ENCODE results near the gene FAM120B. TPM values are rescaled to one million over a fixed set of nuclear protein-coding genes. Genes with fewer than 3 reads are reported as not detected.

Gene FAM120B
- polyA plus RNA-seq, 4 donors = 33.4 to 40.2 (median 38.0) TPM

DNA sequence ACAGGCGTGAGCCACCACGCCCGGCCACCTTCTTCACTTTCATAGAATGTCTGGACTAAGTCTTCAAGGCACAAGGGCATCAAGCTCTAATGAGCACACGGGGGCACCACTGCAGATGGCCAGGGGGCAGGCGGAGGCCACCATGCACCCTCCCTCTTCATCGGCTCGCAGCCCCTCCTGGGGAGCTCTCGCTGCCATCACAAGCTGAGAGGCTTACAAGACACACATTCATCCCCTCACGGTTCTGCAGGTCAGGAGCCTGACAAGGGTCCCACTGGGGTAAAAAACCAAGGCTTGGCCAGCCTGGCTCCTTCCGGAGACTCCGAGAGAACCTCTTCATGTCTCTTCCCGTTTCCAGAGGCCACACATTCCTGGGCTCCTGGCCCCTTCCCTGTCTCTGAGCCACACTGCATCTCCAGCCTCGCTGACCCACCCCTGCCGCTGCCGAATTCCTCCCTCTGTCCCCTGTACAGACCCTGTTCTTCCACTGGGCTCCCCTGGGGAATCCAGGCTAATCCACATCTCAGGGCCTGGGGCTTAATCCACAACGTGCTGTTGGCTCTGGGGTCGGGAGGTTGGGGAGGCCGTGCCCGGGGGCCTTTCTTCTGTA is 35.5 kb upstream of the FAM120B start:
- no peak for DNase-seq (ENCODE audit: low read depth in 4 of 4, low spot score in 2 of 4)

DNA sequence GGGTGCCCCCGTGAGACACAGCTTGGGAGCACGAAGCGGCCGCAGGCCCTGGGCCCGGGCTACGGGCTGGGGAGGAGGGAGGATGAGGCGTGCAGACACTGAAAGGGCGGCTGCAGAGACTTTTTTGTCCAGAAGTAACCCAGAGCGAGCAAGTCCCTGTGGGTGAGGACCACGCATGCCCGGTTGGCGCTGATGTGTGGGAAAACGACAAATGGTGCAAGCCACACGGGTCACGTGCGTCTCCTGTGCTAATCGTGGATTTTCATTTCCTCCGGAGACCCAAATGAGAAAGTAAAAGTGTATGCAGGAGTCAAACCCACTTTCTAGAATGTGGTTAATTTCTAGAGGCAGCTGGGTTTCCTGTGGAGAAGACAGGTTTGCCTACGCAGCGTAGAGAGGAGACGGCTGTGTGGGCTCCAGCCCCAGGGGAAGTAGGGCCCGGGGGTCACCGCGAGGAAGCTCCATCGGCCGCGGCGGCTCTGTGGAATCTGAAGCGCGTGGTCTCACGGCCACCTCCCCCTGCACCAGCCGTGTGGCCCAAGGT is 34.7 kb upstream of the FAM120B start:
- DNase-seq (ENCODE audit: low read depth in 4 of 4, low spot score in 2 of 4) = no peak

DNA sequence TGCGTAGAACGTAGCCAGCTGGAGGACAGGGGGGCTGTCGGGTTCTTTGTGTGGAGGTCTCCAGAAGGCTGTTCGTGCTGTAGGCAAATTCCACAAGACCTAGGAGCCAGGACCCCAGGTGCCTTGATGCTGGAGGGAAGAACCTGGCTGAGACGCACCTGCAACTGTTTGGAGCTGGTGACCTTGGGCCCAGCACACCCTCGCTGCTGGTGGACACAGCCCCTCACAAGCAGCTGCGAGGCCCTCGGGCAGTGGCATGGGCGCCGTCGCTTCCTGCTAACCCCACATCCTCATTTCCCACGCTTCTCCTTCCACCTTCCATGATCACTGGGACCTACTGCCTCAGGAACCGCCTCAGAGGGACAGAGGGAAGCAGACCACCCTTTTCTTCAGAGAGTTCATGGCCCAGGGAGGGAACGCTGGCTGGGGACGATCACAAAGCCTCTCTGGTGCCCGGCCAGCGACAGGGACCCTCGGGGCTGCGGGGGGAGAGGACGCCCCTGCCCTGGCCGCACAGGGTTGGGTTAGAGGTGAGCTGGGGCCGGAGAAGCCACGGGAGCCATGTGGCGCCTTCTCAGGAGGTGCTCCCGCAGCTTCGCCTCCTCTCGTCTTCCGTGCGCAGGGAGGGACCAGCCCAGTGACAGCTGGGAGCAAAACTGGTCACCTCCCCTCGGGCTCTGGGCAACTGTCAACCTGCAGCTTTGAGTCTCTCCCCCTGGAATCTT is 34.1 kb upstream of the FAM120B start:
- no peak for DNase-seq (ENCODE audit: low read depth in 4 of 4, low spot score in 2 of 4)

DNA sequence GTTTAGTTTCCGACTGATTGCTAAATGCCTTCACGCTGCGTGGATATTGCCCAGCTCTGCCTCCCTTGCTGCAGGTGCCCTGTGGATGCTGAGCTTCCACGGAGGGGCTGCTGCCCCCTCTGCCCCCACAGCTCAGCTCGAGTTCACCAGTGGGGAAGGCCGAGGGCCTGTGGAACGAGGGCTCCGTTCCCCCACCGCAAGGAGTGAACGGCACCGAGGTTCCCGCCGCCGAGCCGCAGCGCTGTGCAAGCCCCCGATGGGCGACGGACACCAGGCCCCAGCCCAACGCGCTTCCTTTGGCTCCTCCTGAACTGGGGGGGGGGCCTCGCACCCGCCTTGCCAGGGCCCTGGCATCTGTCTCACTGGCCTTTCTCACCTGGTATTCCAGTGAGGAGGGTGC is 33.4 kb upstream of the FAM120B start:
- no peak for DNase-seq (ENCODE audit: low read depth in 4 of 4, low spot score in 2 of 4)

DNA sequence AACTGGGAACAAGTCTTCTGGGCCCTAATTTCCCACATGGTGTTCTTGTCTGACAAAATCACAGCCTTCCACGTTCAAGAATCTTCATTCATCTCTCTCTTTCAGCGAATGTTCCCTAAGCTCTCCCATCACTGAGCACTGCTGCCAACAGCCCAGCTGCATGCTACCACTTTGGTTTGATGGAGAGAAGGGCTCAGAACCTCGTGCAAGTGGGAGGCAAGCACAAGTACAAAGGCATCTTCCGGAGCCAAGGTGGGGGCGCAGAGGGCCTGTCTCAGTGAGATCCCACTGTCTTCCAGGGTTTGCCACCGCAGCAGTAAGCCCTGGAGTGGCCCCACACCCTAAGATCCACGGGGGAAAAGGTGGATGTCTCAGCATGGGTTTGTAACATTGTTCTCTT is 32.9 kb upstream of the FAM120B start:
- DNase-seq (ENCODE audit: low read depth in 4 of 4, low spot score in 2 of 4) = no peak

DNA sequence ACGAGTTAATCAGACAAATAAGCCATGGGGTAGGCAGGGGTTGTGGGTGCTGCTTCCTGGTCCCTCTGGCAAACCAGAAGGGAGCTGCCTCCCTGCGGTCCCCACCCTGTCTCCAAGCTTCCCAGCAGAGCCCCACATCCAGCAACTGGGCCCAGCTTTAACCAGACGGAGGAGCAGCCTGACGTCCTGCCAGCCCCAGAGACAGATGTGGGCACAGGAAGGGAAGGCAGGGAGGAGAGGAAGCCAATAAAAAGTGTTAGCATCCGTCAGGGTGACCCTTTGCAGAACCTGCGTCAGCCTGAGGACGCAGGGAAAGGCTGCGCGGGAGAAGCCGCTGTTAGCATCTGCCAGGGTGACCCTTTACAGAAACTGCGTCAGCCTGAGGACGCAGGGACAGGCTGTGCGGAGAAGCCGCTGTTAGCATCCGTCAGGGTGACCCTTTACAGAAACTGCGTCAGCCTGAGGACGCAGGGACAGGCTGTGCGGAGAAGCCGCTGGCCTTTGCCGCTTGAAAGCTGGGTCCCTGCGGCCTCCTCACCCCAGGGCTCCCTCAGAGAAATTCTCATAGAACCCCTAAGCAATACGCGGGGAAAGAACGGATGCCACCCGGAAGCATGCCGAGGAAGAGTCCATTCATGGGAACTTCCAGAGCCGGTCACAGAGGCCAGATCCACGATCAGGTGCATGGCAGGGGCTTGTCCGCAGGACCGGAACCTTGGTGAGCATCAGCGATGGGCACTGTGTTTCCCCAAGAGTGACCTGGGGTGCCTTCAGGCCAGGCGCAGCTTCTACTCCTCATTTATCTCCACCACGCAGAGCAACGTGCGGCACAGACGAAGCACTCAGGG is 31.6 kb upstream of the FAM120B start:
- no peak for DNase-seq (ENCODE audit: low read depth in 4 of 4, low spot score in 2 of 4)

DNA sequence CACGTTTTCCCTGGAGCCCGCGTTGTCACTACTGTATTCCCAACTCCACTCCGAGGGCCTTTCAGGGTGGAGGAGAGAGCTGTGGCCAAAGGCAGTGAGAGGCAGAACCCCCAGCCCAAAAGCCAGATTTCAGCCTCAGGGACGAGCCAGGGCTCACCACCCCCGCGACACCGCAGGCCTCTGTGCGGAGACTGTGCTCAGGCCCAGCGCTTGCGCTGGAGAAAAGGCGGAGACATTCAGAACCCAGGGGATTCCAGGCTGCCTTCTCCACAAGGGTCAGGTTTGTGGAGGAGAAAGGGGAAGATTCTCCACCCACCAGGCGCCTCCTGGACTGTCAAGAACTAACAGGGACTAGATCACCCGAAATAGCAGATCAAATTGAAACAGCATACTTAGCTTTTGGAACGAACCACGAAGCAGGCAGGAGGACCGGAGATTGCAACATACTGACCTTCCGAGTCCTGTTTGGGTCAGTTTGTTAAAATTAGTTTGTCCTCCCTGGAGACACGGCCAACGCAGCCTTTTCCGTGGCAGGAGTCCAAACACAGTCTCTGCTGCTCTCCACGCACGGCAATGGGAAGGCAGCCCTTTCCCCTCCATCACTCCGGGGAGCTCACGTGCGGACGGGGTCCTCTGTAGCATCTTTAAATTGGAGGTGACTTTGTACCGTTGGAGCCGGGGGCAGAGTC is 30.0 kb upstream of the FAM120B start:
- no peak for DNase-seq (ENCODE audit: low read depth in 4 of 4, low spot score in 2 of 4)

DNA sequence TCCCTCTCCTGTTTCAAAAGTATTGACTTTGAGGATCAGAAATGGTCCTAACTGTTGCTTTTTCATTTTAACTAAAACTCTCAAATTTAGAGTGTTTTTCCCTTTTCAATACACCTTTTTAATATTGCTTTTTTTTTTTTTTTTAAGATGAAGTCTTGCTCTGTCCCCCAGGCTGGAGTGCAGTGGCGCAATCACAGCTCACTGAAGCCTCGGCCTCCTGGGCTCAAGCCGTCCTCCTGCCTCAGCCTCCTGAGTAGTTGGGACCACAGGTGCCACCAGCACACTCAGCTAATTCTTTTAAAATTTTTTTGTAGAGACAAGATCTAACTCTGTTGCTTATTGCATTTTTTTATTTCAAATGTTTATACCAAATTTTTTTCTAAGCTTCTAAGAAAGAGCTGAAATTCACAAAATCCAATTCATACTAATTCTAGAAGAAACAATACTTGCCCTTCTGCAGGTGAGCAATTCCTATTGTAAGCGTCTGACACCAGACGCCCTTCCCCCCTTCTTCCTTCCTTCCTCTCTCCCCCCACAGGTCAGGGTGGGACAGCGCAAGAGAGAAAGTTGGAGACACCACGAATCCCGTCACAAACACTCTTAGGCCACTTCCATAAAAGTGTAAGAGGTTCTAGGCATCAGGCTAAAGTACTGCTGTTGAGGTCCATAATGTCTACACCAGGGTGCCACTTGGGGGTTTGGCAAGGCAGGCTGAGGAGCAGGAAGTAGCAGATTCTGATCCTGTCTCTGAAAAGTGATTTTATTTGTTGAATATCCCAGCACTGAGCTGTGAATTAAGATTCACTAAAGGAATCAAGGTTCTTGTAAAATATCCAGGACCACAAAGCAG is 28.4 kb upstream of the FAM120B start:
- no peak for DNase-seq (ENCODE audit: low read depth in 4 of 4, low spot score in 2 of 4)

DNA sequence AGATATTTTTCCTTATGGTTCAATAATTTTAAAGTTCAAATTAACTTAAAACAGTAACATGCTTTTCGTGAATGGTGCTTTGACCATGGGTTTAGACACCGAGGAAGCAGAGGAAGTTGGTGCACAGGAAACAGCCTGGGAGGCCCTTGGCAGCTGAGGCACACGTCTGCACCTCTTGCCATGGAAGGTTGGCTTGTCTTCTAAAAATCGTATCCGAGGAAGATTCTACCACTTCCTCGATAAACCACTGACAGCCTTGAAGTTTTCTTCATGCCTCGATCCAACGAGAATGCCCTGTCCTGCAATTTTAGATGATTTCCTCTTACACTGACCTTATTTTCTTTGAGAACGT is 27.8 kb upstream of the FAM120B start:
- no peak for DNase-seq (ENCODE audit: low read depth in 4 of 4, low spot score in 2 of 4)

DNA sequence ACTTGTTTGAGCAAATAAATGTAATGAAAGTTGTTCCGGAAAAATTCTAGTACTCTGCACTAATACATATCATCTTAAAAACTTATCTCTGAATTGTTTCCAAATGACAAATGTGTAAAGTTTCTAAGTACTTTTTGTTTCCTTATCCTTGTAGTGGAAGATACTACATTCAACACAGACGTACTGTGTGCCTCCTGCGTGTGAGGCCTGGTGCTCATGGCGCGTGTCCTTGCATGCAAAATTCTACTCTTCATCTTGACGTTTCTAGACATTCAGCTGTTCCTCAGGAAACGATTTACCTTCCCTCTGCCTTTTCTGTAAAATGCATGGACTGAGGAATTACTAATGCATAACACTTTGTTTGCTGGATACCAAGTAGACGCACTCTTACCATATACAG is 27.1 kb upstream of the FAM120B start:
- DNase-seq (ENCODE audit: low read depth in 4 of 4, low spot score in 2 of 4) = no peak

DNA sequence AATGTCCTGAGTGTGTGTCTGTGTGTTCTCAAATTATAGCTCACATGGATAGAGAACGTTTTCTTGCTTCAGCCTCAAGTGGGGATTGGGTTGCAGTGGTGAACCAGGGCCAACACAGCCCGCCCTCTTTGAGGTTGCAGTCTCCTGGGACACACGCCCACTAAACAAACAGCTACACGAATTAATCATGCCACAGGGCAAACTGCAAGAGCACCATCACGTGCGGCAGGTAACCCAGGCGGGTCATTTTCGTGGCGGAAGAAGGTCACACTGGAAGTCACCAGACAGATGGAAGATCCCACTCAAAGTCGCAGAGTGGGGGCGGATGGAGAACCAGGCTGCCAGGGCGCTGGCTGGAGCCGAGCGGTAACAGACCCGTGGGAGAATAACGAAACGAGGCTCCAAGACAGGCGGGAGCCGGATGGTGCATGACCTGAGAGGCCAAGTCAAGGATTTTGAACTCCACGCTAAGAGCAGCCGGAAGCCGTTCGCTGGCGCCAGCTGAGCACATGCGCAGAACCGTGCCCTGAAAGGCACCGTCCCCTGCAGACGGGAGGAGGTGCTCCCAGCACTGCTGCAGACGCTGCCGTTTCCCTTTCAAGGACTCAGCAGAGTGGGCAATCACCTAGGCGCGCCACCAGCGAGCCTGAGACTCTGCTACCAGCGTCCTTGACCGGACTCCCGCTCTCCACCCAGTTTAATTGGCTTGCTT is 26.4 kb upstream of the FAM120B start:
- DNase-seq (ENCODE audit: low read depth in 4 of 4, low spot score in 2 of 4) = no peak

DNA sequence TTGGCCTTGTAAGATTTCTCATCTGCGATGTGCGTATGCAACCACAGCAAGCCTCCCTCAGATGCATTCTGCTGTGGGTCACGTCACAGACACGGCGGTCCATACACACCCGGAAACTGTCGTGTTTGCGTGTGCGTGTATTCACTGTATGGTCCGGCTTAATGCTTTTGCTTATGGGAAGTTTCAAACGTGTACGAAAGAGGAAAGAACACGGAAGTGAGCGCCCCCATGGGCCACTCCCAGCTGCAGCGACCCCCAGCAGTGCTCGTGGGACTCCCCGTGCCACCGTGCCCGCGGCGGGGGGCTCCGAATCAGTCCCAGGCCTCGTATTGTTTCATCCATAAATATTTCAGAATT is 25.9 kb upstream of the FAM120B start:
- DNase-seq (ENCODE audit: low read depth in 4 of 4, low spot score in 2 of 4) = no peak

DNA sequence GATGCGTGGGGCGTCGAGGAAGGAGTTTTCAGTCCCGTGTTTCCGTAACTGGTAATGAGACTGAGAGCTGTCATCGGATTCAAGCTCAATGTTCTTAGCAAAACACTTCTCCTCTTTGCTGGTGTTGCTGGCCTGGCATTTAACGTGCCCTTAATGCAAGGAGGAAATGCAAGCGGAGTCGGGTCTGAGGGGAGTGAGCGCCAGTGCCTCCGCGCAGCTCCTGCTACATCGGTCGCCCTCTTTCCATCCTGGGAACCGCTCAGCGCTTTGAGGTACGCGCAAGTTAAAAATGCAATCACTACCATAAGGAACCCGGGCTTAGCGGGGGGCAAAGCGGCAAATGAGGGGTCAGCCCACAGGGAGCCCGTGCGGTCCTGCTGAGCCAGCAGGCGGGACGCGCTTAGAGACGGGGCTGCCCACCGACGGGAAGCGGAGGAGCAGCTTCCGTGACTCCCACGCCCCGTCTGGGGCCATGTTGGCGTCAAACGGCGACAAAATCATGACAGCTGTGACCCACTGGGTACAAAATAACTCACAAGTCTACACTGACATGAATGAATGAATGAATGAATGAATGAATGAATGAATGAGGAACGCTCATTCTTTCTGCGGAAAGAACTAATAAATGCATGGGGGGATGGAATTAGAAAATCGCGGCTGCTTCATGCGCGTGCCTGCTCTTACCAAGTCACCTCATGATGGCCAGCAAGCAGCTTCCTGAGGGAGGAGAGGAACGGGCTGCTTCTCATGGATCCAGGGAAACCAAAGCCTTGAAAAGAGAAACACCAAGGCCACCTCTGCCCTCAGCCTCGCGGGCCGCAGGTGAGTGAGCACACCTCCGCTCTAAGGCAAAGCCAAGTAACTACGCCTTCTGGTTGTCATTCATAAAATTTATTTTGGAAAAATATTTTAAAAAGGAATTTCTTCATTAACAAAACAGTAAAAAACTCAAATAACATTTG is 24.9 kb upstream of the FAM120B start:
- DNase-seq (ENCODE audit: low read depth in 4 of 4, low spot score in 2 of 4) = no peak

DNA sequence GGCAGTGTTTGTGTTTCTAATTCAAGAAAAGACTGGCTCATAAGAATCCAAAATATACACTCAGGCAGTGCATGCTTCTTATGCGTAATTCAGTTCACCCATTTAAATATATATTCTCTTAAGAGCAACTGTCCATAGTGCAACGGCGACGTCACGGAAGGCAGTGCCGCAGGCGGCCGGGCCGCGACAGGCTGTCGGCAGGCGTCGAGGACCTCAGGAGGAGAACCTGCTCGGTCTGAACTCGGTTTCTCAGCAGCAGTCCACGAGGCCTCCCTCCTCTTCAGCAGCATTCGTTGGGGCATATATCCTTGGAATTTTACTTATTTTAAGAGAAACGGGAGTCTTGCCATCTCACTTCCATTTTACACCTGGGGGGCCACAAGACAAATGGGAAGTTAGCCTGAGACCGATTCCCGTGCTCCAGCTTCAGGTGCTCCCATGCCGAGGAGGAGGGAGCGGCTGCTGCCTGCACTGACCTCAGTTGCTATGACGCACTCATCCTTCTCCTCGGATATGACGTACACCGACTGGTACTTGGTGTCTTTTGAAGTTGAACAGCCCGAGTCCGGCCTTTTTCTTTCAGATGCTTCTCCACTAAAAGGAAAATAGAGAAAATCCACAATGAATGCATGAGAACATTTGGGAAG is 23.9 kb upstream of the FAM120B start:
- no peak for DNase-seq (ENCODE audit: low read depth in 4 of 4, low spot score in 2 of 4)

DNA sequence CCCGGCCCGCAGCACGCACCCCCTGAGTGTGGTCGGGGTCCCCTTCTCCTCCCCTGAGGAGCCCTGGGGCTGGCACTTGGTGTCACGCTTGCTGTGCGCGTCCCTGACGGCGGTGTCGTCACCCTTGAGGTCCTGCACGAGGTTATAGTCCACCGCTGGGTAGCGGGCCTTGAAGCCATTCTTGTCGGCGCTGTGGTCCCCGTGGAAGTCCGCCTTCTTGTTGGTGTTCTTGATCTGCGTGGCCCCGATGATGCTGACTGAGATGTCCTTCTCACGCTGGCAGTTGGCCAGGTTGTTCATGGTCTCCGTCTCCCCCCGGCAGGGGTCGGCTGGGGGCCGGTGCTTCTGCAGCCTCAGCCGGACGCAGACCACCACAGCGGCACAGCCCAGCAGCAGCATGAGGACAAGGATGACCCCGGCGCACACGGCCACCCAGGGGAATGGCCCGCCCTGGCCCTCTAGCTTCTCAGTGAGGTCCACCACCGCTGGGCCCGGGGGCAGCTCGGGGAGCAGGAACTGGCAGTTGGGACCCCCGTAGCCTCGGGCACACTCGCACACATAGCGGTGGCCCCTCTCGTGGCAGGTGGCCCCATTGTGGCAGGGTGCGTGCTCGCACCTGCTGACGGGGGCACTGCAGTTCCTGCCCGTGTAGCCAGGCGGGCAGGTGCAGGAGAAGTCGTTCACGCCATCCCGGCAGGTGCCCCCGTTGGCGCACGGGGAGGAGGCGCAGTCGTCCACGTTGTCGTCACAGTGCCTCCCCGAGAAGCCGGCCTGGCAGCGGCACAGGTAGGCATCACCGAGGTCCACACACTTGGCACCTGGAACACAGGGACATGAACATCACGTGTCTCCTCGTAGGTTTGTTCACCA is 23.1 kb upstream of the FAM120B start:
- no peak for DNase-seq (ENCODE audit: low read depth in 4 of 4, low spot score in 2 of 4)

DNA sequence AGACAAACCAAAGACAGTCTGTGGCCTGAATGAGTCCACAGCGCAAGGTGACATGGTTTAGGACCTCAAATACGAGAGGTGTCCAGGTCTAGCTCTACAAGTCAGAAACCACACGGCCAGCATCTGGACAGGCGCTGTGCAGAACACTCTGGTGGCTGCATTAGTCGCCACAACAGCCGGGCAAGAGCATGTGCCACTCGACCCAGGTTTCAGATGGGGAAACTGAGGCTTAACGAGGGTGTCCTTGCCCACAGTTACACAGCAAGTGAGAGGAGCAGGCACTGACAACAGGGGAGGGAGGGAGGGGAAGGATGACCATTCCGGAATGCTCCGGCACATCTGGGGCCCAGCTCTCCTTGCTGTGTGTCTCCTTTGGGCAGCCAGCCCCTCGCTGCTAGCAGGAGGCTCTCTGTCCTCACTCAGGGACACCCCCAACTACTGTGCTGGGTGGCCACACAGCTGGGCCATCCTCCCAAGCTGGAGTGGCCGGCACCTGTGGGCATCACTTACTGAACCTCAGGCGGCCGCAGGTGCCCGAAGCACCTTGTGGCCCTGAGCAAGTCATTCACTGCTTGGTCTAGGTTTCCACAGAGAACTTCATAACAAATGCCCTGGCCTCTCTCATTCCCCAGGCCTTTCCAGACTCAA is 22.3 kb upstream of the FAM120B start:
- no peak for DNase-seq (ENCODE audit: low read depth in 4 of 4, low spot score in 2 of 4)

Data from left renal cortex interstitium (tissue), 4 donors.